Measurements from ENCODE around the gene NCS1.

NCS1 gene

DNA sequence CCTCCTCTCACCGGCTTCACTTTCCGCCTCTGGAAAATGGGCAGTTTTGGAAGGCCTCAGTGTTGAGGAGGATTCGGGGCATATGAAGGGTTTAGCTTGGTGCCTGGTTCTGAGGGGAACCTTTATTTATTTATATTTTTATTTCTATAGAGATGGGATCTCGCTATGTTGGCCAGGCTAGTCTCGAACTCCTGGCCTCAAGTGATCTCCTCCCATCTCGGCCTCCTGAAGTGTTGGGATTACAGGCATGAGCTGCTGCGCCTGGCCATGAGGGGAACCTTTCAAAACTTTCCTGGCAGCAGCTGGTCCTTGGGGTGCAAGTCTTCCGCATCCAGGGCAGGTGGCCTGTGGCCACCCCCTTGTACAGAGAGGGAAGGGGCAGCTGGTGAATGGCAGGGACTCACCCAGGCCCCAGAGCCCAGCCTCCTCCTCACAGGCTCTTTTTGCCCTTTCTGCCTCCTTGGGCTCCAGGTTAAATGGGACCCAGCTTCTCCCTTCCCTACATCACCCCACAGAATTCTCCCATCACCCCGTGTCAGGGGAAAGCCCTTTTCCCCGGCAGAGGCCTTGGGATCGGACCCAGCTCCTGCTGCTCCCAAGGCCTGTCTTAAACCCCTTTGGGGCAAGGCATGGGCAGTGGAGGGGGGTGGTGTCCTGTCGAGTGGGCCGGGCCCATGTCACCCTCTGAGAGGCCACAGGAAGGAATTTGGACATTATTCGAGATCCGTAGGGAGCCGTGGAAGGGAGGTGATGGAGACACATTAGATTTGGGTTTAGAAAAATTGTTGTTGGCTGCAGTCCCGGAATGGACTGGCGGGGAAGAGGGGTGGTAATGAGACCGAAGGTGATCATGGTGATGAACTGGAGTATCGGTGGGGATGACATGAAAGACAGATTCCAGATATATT lies 5.9 kb downstream of the NCS1 start:
- DNase-seq: no peak

DNA sequence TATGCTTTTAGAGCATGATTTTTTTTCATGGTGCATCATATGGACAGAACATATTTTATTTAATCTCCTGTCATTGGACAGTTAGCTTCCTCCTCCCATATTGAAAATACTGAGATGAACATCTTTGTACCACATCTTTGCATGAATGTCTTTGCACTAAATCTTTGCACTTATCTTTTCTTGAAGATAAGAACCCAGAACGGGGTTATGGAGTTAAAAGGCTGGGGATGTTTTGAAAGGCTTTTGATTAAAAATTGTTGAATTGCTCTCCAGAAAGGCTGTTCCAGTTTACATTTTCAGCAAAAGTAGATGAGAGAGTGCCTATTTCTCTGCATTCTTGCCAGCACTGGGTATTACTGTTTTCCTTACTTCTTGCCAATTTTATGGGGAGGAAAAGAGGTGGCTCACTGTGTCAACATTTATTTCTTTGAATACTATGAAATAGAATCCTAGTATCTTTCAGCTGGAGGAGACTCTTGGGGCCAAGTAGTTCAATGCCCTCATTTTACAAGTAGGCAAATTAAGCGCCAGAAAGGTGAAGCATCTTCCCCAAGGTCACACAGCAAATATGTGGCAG lies 7.2 kb downstream of the NCS1 start:
- DNase-seq: no peak

DNA sequence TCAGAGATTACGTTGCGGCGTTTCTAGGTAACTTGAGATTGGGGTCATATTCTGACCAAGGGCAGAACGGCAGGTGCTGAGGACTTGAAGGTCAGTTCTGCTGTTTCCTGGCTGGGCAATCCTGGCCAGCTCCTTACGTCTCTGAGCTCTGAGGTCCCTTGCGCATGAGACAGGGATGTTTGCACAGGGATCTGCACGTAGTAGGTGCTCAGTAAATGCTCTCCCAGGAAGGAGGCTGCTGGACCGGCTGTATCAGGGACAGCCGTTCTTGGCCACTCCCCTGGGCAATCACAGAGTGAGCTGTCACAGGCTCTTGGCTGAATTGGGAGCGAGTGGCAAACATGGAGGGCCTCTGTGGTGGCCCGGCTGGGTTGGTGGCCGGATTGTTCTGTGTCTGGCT lies 8.3 kb downstream of the NCS1 start:
- no peak for DNase-seq

DNA sequence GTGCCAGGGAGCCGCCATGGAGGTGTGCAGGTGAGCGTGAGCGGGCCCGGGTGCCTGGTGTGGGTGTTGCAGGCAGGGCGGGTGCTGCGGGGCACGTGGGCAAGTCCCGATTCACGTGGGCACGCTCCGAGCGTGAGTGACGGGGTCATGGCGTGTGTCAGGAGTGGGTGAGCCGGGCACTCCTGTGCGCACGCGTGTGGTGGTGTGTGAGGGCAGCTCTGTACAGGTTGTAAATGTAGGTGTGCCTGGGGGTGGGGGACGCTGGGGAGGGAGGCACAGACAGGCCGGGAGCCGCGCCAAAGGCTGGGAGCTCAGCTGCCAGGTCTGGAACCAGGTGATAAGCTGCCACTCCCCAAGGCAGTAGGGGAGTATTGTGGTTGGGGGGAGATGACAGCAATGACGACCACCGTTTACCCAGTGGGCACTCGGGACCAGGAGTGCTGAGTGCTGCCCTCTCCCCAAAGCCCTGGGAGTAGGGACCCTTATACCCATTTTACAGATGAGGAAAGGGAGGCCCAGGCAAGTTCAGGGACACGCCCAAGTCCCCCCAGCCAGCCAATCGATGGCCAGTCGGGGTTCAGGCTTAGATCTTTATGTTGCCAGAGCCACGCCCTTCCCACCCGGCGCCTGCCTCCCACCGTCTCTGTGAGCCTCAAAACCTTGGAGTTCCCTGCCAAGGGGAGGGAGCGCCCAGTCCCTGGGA lies 9.6 kb downstream of the NCS1 start:
- no peak for DNase-seq

DNA sequence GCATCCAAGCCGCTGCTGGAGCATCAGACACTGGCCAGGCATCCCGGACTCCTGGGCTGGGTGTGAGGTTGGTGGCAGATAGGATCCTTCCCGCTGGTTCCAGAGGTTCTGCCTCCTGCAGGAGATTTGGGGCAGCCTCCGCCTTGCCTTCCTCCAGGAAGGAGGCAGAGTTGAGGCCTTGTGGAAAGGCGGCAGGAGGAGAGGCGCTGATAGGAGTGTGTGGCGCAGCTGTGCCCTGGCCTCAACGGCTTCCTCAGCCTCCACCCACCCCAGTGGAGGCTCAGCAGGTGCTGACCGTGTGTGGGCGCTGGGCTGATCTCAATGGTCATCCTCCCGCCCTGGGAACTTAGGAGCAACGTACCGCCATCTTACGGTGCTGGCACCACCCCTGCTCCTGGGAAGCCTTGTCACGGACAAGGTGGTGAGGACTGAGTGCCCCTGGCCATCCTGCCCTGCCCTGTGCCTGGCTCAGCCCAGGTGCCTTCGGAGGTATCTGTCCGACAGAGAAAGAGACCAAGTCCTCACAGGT lies 10.2 kb downstream of the NCS1 start:
- no peak for DNase-seq

DNA sequence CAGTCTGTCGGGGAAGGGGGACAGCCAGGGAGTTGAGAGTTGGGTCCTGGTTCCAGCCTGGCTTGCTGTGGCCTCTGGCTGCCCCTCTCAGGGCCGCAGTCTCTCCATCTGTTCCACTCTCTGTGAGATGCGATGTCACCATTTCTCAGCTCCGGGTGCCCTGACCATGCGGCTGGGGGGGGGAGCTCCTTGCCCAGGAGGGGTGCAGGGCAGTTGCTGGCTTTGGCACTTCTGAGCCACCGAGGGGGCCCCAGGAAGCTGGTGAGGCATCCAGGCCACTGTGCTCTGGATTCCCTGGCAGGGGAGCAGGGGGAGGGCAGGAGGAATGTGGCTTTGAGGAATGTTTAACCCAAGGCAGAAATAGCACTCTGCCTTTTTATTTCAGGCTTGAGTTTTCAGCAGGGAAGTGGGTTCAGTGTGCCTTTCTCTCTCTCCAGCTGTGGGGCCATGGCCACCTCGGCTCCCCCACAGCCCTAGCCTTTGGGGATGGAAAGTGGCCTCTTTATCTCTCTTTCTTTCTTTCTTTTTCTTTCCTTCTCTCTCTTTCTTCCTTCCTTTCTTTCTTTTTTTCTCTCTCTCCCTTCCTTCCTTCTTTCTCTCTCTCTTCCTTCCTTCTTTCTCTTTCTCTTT lies 11.0 kb downstream of the NCS1 start:
- DNase-seq: no peak

DNA sequence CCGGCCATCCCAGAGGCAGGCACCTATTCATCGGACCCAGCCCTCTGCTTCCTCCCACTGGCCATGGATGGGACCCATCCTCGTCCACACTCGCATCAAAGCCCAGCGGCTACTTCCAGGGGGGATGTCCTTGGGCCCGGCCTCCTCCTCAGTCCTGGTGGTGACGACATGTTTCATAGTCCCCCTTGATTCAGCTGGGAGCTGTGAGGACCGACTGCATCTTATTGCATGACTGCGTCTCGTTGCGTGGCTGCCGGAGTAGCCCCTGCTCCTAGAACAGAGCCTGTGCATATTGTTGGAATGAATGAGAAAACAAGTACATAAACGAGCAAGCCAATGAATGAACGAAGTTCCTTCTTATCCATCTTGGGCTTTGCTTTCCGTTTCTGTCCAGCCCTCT lies 12.8 kb downstream of the NCS1 start:
- no peak for DNase-seq

DNA sequence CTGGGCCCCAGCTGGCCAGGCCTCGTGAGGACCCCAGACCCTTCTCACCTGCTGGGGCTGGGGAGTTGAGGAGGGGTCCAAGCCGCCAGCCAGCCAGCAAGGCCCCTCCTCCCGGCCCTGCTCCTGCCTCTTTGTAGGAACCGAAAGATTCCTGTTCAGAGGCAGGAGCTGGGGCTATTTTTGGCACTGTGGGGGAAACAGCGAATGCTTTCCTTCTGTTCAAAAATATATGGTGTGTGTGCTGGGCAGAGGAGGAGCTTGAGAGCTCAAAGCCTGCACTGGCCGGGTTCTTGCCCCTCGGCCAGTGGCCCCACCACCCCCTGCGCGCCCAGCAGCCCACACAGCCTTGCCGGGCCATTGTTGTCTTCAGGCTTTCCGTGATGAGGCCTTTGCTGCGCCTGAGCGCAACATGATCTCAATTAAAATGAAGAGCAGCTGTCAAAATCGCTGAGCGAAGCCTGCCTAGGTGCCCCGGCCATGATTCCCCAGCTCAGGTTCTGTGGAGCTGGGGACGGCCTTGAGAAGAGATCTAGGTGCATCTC lies 13.4 kb downstream of the NCS1 start:
- DNase-seq: peak; percentile 39

DNA sequence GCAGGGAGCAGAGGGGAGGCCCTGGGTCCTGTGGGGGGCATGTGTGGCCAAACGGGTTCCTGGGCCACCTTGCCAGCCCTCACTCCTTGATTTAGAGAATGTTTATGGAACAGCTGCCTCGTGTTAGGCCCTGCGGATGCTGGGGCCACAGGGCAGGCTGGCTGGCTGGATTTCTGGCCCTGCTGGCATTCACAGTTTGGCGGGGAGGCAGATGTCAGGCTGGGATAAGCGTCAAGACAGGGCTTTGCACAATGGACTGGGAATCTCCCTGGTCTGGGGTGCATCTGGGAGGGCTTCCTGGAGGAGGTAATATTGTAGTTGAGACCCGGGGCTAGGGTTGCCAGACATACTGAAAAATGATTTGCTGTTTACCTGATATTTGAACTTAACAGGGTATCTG lies 13.8 kb downstream of the NCS1 start:
- peak; percentile 39 for DNase-seq

DNA sequence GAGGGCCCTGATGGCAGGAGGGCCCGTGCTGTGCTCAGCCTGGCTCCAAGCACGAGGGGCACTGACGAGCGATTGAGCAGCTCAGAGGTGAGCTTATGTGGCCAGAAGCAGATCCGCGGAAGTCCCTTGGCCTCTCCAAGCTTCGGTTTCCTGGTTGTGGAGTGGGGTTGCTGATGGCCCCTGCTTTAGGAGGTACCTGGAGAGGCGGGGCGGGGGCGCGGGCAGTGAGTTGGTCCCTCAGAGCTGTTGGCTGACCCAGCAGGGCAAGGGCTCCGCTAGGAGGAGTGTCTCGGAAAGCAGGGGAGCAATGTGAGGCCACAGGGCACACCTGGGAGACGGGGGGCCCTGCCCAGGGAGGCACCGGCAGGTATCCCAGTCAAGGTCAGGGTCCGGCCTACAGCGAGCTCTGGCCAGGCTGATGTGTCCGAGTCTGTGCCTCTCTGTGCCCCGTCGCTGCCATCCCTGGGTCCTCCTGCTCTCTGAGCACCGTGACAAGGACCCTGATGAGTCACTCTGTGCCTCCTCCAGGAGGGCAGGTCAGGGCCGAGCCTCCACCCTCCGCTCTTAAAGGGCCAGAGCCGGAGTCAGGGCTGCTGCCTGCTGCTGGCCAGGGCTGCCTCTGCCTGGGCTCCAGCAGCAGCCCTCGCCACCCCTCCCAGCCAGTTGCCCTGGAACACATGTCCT lies 14.8 kb downstream of the NCS1 start:
- no peak for DNase-seq

DNA sequence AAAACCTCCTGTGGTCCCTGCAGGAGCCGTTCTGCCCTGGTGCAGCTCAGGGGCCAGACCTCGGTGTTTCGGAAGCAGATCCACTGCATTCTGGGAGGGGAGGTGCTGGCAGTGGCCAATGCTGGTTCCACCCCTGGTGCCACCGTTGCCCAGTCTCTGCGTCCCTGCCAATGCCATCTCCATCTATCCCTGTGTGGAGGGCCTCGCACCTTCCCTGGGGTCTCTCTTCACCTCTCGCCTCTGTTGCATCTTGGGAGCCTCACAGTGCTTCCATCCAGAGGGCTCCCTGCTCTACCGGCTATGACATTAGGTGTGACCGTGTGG lies 15.3 kb downstream of the NCS1 start:
- no peak for DNase-seq

DNA sequence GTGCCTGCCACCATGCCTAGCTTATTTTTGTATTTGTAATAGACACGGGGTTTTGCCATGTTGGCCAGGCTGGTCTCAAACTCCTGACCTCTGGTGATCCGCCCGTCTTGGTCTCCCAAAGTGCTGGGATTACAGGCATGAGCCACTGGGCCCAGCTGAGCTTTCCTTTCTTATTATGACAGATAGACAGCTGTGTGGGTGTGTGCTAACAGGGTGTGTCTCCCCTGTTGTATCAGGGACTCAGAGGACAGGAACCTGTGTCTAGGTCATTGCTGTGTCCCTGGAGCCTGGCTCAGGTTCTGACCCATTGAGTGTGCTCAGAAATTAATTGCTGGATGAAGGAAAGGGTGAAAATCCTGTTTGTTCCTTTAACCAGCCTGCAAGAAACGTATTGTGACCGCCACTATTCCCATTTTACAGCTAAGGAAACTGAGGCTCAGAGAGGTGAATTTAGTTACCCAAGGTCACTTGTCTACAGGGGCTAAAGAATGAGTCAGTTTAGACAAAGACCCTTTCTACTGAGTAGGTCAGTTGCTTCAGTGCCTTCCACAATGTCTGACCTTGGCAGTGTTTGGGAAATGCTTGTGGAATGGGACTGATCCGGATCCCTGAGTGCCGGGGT lies 16.8 kb downstream of the NCS1 start:
- no peak for DNase-seq

DNA sequence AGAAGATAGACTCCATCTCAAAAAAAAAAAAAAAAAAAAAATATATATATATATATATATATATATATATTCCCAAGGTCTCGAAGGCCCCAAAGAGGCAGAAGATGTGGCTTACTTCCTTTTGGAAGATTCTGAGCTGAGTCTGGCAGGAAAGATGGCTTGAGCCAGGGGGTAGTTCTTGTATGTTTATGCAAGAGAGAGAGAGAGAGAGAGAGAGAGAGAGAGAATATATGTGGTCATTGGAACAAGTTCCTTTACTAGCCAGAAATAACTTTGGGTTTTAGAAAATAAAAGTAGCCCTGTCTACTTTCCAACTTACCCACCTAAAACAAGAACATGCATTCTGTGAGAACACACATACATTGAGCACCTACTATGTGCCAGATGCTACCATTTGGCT lies 17.6 kb downstream of the NCS1 start:
- no peak for DNase-seq

DNA sequence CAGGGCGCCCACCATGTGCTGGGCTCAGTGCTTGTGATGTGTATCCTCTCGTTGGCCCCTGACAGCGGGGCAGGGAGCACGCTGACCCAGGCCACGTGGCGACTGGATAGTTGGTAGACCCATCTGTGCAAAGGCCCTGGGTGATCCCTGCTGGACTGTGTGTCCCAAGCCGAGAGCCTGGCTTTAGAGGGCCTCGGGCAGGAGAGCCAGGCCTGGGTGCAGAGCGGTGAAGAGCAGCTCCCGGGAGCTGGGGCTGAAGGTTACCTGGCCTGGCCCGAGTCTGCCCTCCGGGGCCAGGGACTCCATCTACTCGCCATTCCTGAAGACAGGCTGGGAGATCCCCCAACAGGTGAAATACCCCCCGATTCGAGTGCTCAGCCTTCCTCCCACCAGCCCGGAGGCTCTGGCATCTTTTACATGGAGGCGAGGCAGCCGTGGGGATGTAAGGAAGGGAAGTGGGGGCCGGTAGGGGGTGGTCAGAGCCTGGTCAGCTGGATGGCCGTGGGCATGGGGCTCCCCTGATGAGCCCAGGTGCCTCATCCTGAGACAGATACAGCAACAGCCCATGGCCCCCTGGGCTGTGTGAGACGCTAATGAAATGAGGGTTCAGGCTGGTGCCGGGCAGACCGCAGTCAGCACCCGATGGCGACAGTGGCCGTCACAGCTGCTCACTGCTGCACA lies 19.0 kb downstream of the NCS1 start:
- no peak for DNase-seq

DNA sequence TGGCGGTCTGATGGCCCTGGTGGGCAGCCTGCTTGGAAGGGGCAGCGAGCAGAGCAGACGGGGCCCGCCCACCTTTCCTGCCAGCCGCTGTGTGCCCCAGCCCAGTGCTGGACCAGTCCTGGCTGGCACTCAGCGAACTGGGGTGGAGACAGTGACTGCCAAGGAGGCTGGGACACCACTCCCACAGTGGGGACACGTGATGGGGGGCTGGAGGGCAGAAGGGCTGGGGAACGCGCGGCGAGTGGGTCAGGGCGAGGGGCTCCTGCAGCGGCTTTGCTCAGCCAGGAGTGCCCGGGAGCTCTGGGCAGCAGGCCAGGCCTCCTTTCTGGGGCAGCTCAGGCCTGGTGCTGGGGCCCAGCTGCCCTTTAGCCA lies 19.5 kb downstream of the NCS1 start:
- DNase-seq: no peak

DNA sequence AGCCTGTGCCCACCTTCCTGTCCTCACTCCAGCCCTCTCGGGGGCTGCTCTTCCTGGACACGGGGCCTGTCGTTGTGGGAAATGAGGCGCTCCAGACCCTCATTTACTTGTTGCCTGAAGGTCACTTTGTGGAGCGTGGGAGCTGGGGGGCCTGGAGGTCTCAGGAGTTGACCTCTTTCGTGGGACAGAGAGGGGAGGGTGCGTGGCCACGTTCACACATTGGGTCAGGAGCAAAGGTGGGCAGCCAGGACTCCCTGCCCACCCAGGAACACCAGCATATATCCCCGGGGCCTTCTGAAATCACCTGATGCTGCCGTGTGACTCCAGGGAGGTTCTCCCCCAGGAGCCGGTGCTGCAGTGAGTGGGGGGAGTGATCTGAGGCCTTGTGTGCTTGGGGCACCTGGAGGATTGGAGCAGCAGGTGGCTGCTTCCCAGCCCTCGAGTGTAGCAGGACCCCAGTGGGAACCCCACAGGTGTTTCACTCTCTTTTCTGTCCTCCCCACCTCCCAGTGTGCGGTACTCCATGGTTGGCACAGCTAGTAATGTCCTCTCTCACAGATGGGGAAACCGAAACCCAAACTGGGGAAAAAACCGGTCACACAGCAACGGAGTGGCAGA lies 20.3 kb downstream of the NCS1 start:
- no peak for DNase-seq

DNA sequence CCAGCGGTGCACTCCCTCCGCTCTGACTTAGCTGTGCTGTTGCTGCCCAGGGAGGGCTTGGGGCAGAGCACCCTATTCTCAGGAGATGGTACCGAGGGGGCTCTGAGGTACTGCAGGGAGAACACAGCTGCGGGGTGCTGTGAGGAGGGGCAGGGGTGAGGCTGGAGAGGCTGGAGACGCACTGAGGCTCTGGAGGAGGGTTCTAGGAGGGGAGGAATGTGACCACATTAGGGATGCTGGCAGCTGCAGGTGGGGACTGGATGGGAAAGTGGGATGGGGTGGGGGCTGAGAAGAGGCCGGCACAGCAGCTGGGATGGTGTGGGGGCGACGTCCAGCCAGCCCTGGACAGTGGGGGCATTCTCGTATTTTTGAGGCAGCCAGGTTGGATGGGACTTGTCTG lies 20.9 kb downstream of the NCS1 start:
- DNase-seq: no peak

DNA sequence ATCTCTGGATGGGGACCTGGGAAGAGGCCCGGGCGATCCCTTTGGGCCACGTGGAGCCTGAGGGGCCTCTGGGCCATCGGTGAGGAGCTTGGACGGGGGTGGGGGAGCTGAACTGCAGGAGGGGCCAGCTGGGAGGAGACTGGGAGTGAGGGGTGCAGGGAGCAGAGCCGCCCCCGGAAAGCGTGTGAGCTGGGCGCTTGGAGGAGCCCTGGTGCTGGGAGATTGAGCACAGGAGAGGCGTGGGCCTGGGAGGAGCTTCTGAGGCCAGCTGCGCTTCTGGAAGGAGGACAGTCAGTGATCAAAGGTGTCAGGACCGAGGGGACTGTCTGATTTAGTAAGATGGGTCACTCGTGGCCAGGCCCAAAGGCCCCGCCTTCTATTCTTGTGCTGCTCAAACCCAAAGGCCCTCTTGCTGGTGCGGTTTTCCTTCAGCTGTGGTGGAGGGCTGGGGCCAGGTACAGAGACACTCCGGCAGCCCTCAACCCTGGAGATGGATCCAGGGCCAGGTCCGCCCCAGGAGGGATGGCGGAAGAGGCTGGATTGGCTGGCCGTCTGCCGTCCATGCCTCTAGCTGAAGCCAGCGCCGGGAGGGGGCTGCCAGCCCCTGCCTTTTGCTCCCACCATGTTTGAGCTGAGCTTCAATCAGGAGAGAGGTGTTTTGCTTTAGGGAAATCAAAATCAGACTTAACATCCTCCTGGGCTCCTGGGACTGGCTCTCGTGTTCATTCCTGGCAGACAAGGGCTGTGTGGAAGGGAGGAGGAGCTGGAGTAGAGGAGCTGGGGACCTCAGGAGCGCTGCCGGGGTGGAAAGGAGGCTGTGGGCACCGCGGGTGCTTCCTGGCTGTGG lies 21.6 kb downstream of the NCS1 start:
- DNase-seq: no peak

DNA sequence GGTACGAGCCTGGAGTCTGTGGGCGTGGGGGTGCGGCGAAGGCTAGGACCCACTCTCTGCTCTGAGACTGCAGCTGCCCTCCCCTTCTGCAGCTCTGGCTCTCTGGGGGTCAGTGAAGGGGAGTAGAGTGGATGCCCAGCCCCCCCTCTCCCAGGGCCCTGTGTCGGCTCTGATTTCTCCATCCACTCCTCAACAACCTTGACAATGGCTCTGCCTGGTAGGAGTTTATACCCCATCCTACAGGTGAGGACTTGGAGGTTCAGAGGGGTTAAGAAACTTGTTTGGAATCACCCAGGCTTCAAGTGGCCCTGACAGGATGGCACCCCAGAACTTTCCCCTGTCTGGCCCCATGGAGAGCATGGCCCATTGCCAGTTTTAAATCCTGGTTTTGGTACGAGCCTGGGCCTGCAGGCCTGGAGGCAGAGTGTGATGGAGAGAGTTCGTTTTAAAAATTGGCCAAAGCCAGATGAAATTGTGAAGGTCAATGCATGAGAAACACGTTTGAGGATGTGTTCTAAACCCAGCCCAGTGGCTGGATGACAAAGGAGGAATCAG lies 22.3 kb downstream of the NCS1 start:
- no peak for DNase-seq

DNA sequence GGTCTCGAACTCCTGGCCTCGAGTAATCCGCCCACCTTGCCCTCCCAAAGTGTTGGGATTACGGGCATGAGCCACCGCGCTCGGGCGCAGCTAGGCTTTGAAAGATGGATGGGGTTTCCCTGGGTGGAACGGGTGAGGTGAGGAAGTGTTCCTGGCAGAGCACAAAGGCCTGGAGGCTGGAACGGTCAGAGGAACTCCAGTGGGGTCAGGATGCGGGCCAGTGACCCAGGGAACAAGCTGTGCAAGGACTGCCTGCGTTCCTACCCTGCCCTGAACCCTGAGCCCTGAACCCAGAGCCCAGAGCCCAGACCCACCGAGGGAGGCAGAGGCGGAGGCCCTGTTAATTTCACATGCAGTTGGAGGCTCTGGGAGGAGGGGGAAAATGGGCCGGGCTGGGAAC lies 23.4 kb downstream of the NCS1 start:
- DNase-seq: no peak
